SK-N-SH treated with all-trans-retinoic acid at 6 μM for 48 hours (cell line): Measurements from ENCODE around the gene TBCK.

Source experiments
- ATAC-seq: fragments of 200-7000 bp; cut with Tn5 transposase; 3 replicates; pipeline ENCODE4 v1.9.1; 2020; ENCODE audit warnings: mild to moderate bottlenecking, moderate library complexity
- ARNTL ChIP-seq: fragments of 450-650 bp; formaldehyde crosslinking; IDR thresholded peaks from 2 replicates; pipeline ENCODE4 v1.5.0; 2020; ENCODE audit warnings: low read depth, mild to moderate bottlenecking, moderate library complexity, borderline replicate concordance
- BACH2 ChIP-seq: fragments of 250-450 bp; sonication (Bioruptor Pico); IDR thresholded peaks from 2 replicates; pipeline ENCODE4 v1.9.0; 2021; ENCODE audit warnings: mild to moderate bottlenecking, borderline replicate concordance
- CSDC2 ChIP-seq: fragments of 250-450 bp; sonication (Bioruptor Pico); IDR thresholded peaks from 2 replicates; pipeline ENCODE4 v1.5.0; 2020; ENCODE audit warnings: mild to moderate bottlenecking, moderate library complexity
- GLIS3 ChIP-seq: fragments of 250-450 bp; sonication (Bioruptor Pico); IDR thresholded peaks from 2 replicates; pipeline ENCODE4 v1.5.0; 2020; ENCODE audit warnings: mild to moderate bottlenecking, moderate library complexity
- ISL1 ChIP-seq: fragments of 250-450 bp; sonication (Bioruptor Pico); IDR thresholded peaks from 2 replicates; pipeline ENCODE4 v2.1.2; 2022; ENCODE audit warnings: mild to moderate bottlenecking, moderate library complexity
- OSR1 ChIP-seq: fragments of 250-450 bp; sonication (Bioruptor Pico); IDR thresholded peaks from 2 replicates; pipeline ENCODE4 v1.8.0; 2022; ENCODE audit warnings: moderate library complexity, mild to moderate bottlenecking, inconsistent platforms
- PATZ1 ChIP-seq: fragments of 250-450 bp; sonication (Bioruptor Pico); IDR thresholded peaks from 2 replicates; pipeline ENCODE4 v1.8.0; 2020; ENCODE audit warnings: mild to moderate bottlenecking, moderate library complexity, borderline replicate concordance
- POU6F1 ChIP-seq: fragments of 250-450 bp; sonication (Bioruptor Pico); IDR thresholded peaks from 2 replicates; pipeline ENCODE4 v1.8.0; 2021; ENCODE audit warnings: low read depth, mild to moderate bottlenecking, moderate library complexity, borderline replicate concordance
- PPARA ChIP-seq: fragments of 250-450 bp; sonication (Bioruptor Pico); IDR thresholded peaks from 2 replicates; pipeline ENCODE4 v1.5.0; 2020; ENCODE audit warnings: mild to moderate bottlenecking, borderline replicate concordance
- RARB ChIP-seq: fragments of 250-450 bp; sonication (Bioruptor Pico); IDR thresholded peaks from 2 replicates; pipeline ENCODE4 v1.8.0; 2021; ENCODE audit warnings: mild to moderate bottlenecking, moderate library complexity
- SNAI2 ChIP-seq: fragments of 250-450 bp; sonication (Bioruptor Pico); IDR thresholded peaks from 2 replicates; pipeline ENCODE4 v1.5.0; 2020; ENCODE audit warnings: mild to moderate bottlenecking, moderate library complexity
- TCF4 ChIP-seq: fragments of 250-450 bp; sonication (Bioruptor Pico); IDR thresholded peaks from 2 replicates; pipeline ENCODE4 v1.8.0; 2021; ENCODE audit warnings: mild to moderate bottlenecking, moderate library complexity, borderline replicate concordance
- TOX ChIP-seq: fragments of 250-450 bp; sonication (Bioruptor Pico); IDR thresholded peaks from 2 replicates; pipeline ENCODE4 v1.8.0; 2021; ENCODE audit warnings: mild to moderate bottlenecking, moderate library complexity, borderline replicate concordance
- TSHZ2 ChIP-seq: fragments of 250-450 bp; sonication (Bioruptor Pico); IDR thresholded peaks from 2 replicates; pipeline ENCODE4 v1.5.0; 2020; ENCODE audit warnings: mild to moderate bottlenecking, moderate library complexity
- ZC3H10 ChIP-seq: fragments of 250-450 bp; sonication (Bioruptor Pico); IDR thresholded peaks from 2 replicates; pipeline ENCODE4 v1.5.1; 2021; ENCODE audit warnings: mild to moderate bottlenecking, moderate library complexity
- ZFP3 ChIP-seq: fragments of 250-450 bp; sonication (Bioruptor Pico); IDR thresholded peaks from 2 replicates; pipeline ENCODE4 v1.5.0; 2020; ENCODE audit warnings: mild to moderate bottlenecking, moderate library complexity
- ZFP30 ChIP-seq: fragments of 450-650 bp; formaldehyde crosslinking; IDR thresholded peaks from 2 replicates; pipeline ENCODE4 v1.5.0; 2022; ENCODE audit warnings: mild to moderate bottlenecking, moderate library complexity
- ZNF565 ChIP-seq: fragments of 450-650 bp; formaldehyde crosslinking; conservative IDR thresholded peaks from 2 replicates; pipeline ENCODE4 v1.5.0; 2020; ENCODE audit warnings: low read depth, mild to moderate bottlenecking, moderate library complexity
- ZNF70 ChIP-seq: fragments of 450-650 bp; formaldehyde crosslinking; IDR thresholded peaks from 2 replicates; pipeline ENCODE4 v1.5.0; 2020; ENCODE audit warnings: mild to moderate bottlenecking, moderate library complexity
- ZNF8 ChIP-seq: fragments of 450-650 bp; formaldehyde crosslinking; IDR thresholded peaks from 2 replicates; pipeline ENCODE4 v1.5.0; 2020; ENCODE audit warnings: mild to moderate bottlenecking, moderate library complexity
- TF ChIP-seq, protein P1 (sequence below): fragments of 250-450 bp; sonication (Bioruptor Pico); IDR thresholded peaks from 2 replicates; pipeline ENCODE4 v1.5.1; 2020; ENCODE audit warnings: low read depth, mild to moderate bottlenecking, moderate library complexity

TBCK gene

DNA sequence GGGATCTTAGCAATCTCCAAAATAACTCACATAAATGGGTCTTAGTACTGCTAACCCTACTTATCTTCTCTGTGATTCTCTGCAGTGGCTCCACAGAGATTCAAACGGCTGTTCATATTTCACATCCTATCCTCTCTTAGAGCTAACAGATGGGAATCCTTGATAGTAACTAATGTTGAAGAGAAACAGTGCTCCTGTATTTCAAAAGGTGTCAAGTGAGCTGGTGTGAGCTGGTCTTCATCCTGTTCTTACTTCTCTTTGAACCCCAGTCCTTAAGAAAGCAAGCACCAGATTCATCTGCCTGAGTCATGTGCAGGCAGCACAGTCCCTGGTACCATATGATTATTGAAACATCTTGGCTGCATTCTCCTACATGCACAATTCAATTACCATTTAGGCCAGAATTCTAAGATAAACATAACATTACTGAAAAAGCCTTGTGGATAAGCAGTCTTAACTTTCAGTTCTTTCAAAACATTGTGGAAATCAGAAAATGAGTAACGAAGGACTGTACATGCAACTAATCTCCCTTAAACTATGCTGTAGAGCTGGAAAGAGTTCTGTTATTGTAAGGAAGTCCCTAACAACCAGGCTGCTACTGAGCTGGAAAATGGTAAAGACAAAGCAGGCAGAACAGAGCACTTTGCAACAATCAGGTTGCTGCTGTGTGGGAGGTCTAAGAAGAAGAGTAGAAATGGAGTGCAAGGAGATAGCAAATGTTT lies 267.6 kb downstream of the TBCK start:
- ATAC-seq, result peak; percentile 86
- peak; percentile 73 for TF ChIP-seq ISL1
- no peak for TF ChIP-seq OSR1 (CRISPR knock-in tag)
- TF ChIP-seq TCF4, result peak; percentile 52; the same call in 1 of the 2 replicates
- no peak for TF ChIP-seq PPARA (CRISPR knock-in tag)

- no peak for ATAC-seq
- TF ChIP-seq RARB (CRISPR knock-in tag), result no peak
- TF ChIP-seq OSR1 (CRISPR knock-in tag), result no peak
- TF ChIP-seq ZC3H10 (CRISPR knock-in tag), result no peak
- TF ChIP-seq ARNTL (CRISPR knock-in tag), result no peak
- no peak for TF ChIP-seq ZFP30
- no peak for TF ChIP-seq PATZ1 (CRISPR knock-in tag)
- no peak for TF ChIP-seq GLIS3 (CRISPR knock-in tag)
- no peak for TF ChIP-seq PPARA (CRISPR knock-in tag)
- no peak for TF ChIP-seq TOX
- no peak for TF ChIP-seq ZNF8 (CRISPR knock-in tag)
- no peak for TF ChIP-seq BACH2 (CRISPR knock-in tag)
- no peak for TF ChIP-seq ISL1
- TF ChIP-seq SNAI2 (CRISPR knock-in tag), result no peak
- TF ChIP-seq ZFP3, result no peak
- TF ChIP-seq ZNF565 (CRISPR knock-in tag), result no peak
- TF ChIP-seq POU6F1 (CRISPR knock-in tag), result no peak
- TF ChIP-seq, protein P1, sequence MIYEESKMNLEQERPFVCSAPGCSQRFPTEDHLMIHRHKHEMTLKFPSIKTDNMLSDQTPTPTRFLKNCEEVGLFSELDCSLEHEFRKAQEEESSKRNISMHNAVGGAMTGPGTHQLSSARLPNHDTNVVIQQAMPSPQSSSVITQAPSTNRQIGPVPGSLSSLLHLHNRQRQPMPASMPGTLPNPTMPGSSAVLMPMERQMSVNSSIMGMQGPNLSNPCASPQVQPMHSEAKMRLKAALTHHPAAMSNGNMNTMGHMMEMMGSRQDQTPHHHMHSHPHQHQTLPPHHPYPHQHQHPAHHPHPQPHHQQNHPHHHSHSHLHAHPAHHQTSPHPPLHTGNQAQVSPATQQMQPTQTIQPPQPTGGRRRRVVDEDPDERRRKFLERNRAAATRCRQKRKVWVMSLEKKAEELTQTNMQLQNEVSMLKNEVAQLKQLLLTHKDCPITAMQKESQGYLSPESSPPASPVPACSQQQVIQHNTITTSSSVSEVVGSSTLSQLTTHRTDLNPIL (CRISPR knock-in tag), result no peak
Observed at GRCh38 chr4:106046083-106046482, 269.9 kb downstream of the TBCK start.

DNA sequence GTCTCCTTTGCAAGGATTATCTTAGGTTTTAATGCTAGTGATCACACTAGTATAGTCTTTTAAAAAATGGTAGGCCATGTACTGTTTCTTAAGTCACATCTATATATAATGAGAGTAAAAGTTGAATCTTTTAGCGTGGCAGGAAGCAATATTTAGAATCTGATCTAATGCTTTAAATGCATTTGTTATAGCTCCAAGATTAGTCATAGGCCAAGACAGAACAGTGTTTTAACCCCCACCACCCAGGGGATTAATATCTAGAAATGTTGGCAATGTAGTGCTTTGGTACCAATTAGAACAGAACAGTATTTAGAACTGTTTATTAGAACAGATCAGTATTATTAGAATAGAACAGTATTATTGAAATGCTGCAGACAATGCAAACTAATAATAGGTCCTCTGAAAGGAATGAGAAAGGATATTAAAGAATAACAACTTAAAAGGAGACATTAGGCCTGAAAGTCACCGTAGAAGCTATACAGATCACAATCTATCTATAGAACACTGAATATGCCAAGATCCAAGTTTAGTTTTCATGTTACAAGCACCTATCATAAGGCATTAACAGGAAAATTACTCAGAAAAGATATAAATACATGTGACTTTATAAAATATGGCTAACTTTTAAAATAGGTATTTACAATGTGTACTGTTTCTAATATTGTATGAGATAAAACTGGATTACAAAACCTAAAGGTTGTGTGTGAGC lies 274.6 kb downstream of the TBCK start:
- TF ChIP-seq RARB (CRISPR knock-in tag), result no peak
- TF ChIP-seq, all 23 proteins: peak for 0
- ATAC-seq, result no peak

GRCh38 chr4:106039796-106040195 lies 276.2 kb downstream of the TBCK start:
- ATAC-seq, result peak; percentile 47; the same call in 2 of the 3 replicates
- TF ChIP-seq ARNTL (CRISPR knock-in tag), result no peak
- no peak for TF ChIP-seq ZFP3
- no peak for TF ChIP-seq GLIS3 (CRISPR knock-in tag)
- TF ChIP-seq ZNF70 (CRISPR knock-in tag), result no peak
- no peak for TF ChIP-seq OSR1 (CRISPR knock-in tag)

- no peak for ATAC-seq
- TF ChIP-seq ZNF565 (CRISPR knock-in tag) (no peak), ZNF8 (CRISPR knock-in tag) (no peak), BACH2 (CRISPR knock-in tag) (no peak), TOX (no peak), TSHZ2 (no peak), SNAI2 (CRISPR knock-in tag) (no peak), ZNF70 (CRISPR knock-in tag) (no peak), CSDC2 (no peak), ZFP3 (no peak), PATZ1 (CRISPR knock-in tag) (no peak)
- TF ChIP-seq, protein P1 (CRISPR knock-in tag), result no peak
Observed at GRCh38 chr4:106038908-106039307, 277.1 kb downstream of the TBCK start.
